SK-MEL-5 (cell line): ENCODE measurements around the gene BTC. TPM values are rescaled to one million over a fixed set of nuclear protein-coding genes. Genes with fewer than 3 reads are reported as not detected.
A peak's percentile ranks its signal among the peaks of the same experiment; 100 is the strongest.

Experiments
- DNase-seq: peaks from one replicate; pipeline ENCODE4 v3.0.0-alpha.2; 2016; ENCODE audit warnings: low read depth, low spot score
- in situ Hi-C: cut with HindIII; loops from 2 replicates; pipeline ENCODE4 v1.10.0; 2016; ENCODE audit warnings: low sequenced_read_pairs, high pct_unique_total_duplicates, low pct_unique_long_range_greater_than_20kb
- total RNA-seq: library from RNA; depleted of rRNA; stranded (reverse); fragments of >200 nt; shearing (Covaris generic); gene quantifications from 2 replicates; pipeline ENCODE4 v1.2.3, GENCODE V29; 2014

The BTC gene
- total RNA-seq, 1 experiment from 2014 or later: 0.18 TPM

GRCh38 chr4:74770226-74770910 lies 24.0 kb downstream of the BTC start:
- no peak for DNase-seq
- in situ Hi-C loops: no loop called here

- no peak for DNase-seq
- in situ Hi-C loops: no loop called here
Measured at GRCh38 chr4:74768857-74769525, 25.3 kb downstream of the BTC start.

- no peak for DNase-seq
- in situ Hi-C loops: no loop called here
Measured at GRCh38 chr4:74764119-74764518, 30.2 kb downstream of the BTC start.

DNA sequence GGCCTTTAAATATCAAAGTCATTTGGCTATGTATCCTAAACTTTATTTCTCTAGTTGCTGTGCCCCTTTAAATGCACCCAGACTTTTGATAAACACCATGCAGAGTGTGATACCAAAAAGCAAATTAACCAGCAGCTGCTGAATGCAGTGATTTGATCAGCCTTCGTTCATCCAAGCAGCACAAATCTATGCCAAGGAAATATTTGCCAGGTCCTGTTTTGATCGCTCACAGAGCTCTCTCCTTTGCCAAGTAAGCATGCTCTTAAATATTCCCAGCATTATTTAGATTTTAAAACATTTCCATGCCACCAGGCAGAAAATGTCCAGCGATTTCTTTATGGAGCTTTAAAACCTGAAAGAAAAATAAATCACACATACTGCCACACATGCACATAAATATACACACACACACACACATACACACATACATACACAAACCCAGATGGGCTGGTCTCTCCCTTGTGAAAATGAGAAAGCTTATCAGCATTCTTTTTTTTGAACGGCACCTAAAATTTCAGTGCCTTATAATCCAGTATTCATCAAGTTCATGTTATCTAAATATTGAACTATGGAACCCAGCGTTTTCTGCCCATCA lies 35.7 kb downstream of the BTC start:
- no peak for DNase-seq
- in situ Hi-C loops: no loop called here

GRCh38 chr4:74757136-74757535 lies 37.2 kb downstream of the BTC start:
- in situ Hi-C loops: no loop called here

GRCh38 chr4:74755486-74755885 lies 38.8 kb downstream of the BTC start:
- DNase-seq: no peak
- in situ Hi-C loops: no loop called here

More at GRCh38 chr4:74757136-74757535, 37.2 kb downstream of the BTC start:
- no peak for DNase-seq

GRCh38 chr4:74754218-74754617 lies 40.1 kb downstream of the BTC start:
- in situ Hi-C loops: no loop called here
- no peak for DNase-seq

DNA sequence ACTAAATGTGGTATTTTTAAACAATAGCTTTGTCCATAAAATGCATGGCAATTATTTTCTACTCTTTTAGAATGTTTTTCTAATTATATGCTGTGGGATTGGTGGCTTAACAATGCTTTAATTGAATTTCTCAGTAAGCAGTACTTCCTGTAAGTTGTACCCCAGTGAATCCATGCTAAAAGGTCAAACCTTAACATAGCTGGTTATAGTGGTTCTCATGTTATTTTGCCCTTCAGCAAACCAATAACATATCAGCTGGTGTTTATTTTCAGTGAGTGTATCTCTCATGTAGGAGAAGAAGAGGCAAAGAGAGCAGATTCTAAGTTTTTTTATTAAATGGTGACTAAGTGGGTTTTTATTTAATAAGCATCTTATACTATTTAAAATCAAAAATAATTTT lies 41.5 kb downstream of the BTC start:
- DNase-seq: peak; percentile 13
- in situ Hi-C loops: no loop called here

DNA sequence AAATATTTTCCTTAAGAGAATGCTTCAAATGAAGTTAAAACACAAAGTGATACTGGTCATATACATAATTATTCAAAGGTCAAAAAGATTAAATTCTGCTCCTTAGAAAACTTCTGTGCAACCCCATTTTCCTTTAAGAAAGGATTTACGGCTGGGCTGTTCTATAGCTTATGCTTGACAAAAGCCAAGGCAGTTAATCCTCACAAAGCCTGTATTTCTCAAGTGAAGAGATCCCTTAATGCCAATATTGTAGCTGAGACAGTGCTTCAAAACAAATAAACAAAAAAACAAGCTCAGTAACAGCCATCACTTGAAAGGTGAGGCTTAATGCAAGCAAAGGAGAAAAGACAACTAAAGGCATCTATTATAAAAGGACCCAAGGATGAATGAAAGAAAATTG lies 42.5 kb downstream of the BTC start:
- no peak for DNase-seq
- in situ Hi-C loops: no loop called here

DNA sequence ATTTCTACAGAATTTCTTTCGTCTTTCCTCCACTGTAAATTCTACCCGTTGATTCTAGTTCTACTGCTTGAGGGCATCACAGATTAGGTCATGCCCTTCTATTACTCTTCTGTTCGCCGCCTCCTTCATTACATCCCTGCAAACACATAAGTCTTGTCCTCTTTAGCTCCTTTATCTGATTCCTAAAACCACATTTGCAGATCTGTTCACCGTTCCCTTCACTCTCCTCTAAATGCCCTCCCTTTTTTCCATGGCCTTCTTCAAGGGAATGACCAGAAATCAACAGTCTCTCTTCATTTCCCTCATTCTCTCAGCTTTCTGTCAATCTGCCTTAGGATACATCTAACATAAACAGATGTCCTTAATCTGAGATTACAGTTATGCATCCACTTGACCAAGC lies 43.1 kb downstream of the BTC start:
- peak; percentile 42 for DNase-seq
- in situ Hi-C loops: no loop called here

DNA sequence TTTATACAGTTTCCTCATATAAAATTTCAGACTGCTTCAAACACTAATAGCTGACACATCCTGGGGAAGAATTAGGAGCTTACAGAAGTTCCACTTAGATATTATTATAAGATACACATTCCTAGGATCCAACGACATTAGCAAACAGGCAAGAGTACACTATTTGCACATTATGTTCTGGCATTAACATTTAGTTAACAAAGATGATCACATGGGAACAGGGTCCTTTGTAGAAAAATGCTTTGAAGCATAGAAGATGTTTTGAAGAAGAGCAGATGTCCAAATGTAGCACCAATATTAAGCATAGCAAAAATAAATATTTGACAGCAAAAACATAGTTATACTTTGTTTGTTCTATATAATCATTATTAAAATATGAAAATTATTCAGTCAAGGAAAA lies 52.1 kb downstream of the BTC start:
- DNase-seq: no peak
- in situ Hi-C loops: no loop called here

DNA sequence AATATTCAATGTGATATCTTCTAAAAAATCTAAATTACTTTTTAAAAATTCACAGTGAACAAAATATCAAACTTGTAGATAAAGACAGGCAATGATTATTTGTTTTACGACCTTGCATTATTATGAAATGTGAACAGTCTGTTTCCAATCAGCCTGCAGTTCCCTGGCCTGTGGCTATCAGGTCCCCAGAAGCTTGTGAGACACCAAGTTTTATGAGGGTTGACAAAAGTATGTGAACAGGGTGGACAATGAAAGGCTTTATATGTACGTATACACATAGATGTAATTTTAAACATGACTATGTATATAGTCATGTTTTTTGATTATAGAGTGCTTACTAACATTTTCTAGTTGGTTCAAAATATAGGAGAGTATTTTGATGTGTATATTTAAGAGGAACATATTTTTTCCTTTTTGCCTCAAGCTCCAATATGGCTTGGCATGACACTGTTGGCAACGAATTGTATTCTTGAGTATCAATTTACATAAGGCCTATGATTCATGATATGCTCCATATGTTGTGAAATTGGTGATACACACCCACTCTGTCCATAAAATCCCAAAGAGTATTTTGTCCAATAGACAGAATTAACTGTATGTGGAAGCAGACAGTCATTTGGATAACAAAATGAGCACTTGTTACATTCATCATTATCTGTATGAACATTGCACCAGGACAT lies 55.7 kb downstream of the BTC start:
- no peak for DNase-seq
- in situ Hi-C loops: no loop called here

DNA sequence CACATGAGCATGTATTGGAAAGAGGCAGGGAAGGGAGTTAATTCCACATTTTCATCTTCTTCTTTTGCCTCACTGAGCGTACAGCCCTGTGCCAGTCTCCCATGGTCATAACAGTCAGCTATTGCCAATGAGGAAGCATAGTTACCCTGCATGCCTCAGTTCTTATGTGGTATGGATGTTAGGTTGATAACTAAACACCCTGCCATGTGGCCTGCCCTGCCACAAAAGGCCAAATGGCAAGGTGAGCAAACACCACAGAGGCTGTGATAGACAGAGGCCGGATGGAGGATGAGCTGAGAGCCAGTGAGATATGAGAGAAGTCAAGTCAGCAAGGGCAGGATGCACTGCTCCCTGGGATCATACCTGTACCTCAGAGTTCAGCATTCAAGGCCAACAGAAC lies 59.3 kb downstream of the BTC start:
- in situ Hi-C loops: no loop called here
- no peak for DNase-seq

GRCh38 chr4:74733756-74734155 lies 60.6 kb downstream of the BTC start:
- in situ Hi-C loops: no loop called here
- DNase-seq: no peak

- in situ Hi-C loops: no loop called here
- no peak for DNase-seq
Measured at GRCh38 chr4:74724979-74725378, 69.3 kb downstream of the BTC start.

GRCh38 chr4:74716436-74716765 lies 77.9 kb downstream of the BTC start:
- in situ Hi-C loops: no loop called here
- no peak for DNase-seq

- DNase-seq: no peak
- in situ Hi-C loops: no loop called here
Measured at GRCh38 chr4:74715706-74716435, 78.5 kb downstream of the BTC start.

DNA sequence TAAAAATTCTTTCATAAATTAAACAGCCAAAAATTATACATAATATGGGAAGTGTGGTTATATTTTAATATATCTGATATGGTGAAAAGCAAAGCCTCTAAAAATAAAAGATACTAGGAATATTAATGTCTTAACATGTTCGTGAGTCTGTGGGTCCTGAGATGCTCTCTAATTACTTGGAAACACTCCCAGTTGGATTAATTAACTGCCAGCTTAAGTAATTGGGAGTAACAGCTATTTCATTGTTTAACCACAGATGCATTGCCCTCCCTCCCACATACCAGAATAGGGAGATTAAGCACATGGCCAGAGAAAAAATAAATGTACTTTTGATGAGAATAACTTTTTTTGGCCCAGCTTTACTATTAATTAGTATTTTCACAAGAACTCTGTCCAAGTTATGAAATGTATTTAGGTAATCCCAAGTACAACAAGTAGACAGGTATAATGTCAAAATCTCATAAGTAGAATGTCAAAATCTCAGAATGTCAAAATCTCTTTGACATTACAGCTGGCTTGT lies 79.7 kb downstream of the BTC start:
- DNase-seq: no peak
- in situ Hi-C loops: no loop called here
